ENCODE measurements around the gene TXNDC8.

DNA sequence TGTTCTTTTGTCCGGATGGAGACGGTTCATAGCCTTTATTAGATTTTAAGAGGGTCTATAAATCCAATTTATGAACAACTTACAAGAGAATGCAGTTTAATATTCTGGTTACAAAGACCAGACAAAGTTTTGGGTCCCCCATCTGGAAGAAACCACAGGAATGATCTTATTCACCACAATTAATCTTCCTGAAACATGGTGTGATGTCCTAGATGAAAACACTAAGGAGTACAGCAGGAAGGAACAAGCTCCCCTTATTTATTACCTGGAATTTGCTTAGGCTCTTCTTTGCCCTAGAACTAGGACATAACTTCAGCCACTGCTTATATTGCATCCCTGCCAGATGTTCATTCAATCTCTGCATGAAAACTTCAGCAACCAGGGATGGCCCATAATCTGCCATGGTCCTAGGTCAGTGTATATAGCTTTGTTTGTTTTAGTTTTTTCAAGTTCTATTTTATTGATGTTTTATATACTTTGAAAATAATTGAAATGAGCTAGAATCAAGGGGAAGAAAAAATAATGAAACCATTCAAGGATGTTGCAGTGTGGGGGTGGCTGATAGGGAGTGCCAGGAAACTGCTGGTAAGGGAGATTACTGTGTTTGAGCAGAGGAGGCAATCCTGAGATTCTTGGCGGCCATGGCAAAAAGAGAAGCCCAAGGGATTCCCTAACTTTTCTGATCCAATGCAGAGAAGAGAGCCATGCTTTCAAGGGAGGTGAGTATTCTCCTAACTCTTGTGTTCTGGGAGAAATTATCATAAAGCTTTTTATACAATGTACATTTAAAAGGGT lies 16.8 kb downstream of the TXNDC8 start:
- TF ChIP-seq, protein P1, sequence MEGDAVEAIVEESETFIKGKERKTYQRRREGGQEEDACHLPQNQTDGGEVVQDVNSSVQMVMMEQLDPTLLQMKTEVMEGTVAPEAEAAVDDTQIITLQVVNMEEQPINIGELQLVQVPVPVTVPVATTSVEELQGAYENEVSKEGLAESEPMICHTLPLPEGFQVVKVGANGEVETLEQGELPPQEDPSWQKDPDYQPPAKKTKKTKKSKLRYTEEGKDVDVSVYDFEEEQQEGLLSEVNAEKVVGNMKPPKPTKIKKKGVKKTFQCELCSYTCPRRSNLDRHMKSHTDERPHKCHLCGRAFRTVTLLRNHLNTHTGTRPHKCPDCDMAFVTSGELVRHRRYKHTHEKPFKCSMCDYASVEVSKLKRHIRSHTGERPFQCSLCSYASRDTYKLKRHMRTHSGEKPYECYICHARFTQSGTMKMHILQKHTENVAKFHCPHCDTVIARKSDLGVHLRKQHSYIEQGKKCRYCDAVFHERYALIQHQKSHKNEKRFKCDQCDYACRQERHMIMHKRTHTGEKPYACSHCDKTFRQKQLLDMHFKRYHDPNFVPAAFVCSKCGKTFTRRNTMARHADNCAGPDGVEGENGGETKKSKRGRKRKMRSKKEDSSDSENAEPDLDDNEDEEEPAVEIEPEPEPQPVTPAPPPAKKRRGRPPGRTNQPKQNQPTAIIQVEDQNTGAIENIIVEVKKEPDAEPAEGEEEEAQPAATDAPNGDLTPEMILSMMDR (IDR thresholded peaks at IDR 0.05): no peak
- no peak for TF ChIP-seq POLR2AphosphoS5 (IDR thresholded peaks at IDR 0.05)
- no peak for TF ChIP-seq POLR2A (IDR thresholded peaks at IDR 0.05)
- TF ChIP-seq EP300 (IDR thresholded peaks at IDR 0.05): no peak

All from sigmoid colon (tissue), 4 donors.